ENCODE measurements around the gene FTL. TPM values are rescaled to one million over a fixed set of nuclear protein-coding genes. Genes with fewer than 3 reads are reported as not detected.

The FTL gene
- total RNA-seq, 2 donors from 2014 or later, result 1,643 to 2,467 TPM

GRCh38 chr19:48982280-48982679, 17.2 kb downstream of the FTL start:
- Mint-ChIP-seq H3K36me3 (peaks cover 11% of the 10 kb centered on the region), H3K27ac (no peak overlapping the region), H3K4me3 (no peak overlapping the region), H3K27me3 (no peaks in the 10 kb centered on the region), H3K4me1 (ENCODE audit: low read depth in 2 of 2) (peaks cover 0 to 4% of the 10 kb centered on the region in 2 donors), H3K9me3 (no peaks in the 10 kb centered on the region)
- DNase-seq (ENCODE audit: low spot score) (no peak), ATAC-seq (no peak)

GRCh38 chr19:48985711-48986110, 20.6 kb downstream of the FTL start:
- ATAC-seq (no peak), DNase-seq (ENCODE audit: low spot score) (no peak)
- Mint-ChIP-seq H3K4me3 (no peak overlapping the region), H3K9me3 (no peaks in the 10 kb centered on the region), H3K27me3 (no peaks in the 10 kb centered on the region), H3K27ac (no peak overlapping the region), H3K4me1 (ENCODE audit: low read depth in 2 of 2) (peaks cover 5 to 9% of the 10 kb centered on the region in 2 donors), H3K36me3 (peaks cover 13% of the 10 kb centered on the region)

GRCh38 chr19:48986211-48986610, 21.1 kb downstream of the FTL start:
- H3K9me3 Mint-ChIP-seq, result no peaks in the 10 kb centered on the region
- DNase-seq (ENCODE audit: low spot score) (no peak), ATAC-seq (no peak)
- no peaks in the 10 kb centered on the region for H3K27me3 Mint-ChIP-seq
- no peak overlapping the region for H3K4me3 Mint-ChIP-seq
- H3K4me1 Mint-ChIP-seq (ENCODE audit: low read depth in 2 of 2), result peaks cover 5 to 13% of the 10 kb centered on the region in 2 donors
- peaks cover 13% of the 10 kb centered on the region for H3K36me3 Mint-ChIP-seq
- H3K27ac Mint-ChIP-seq, result no peak overlapping the region

- Mint-ChIP-seq H3K4me3 (no peak overlapping the region), H3K36me3 (peaks cover 13% of the 10 kb centered on the region), H3K4me1 (ENCODE audit: low read depth in 2 of 2) (peaks cover 10 to 18% of the 10 kb centered on the region in 2 donors), H3K27ac (no peak overlapping the region), H3K27me3 (no peaks in the 10 kb centered on the region), H3K9me3 (no peaks in the 10 kb centered on the region)
- ATAC-seq, result no peak
- no peak for DNase-seq (ENCODE audit: low spot score)
Measured at GRCh38 chr19:48987323-48987722, 22.2 kb downstream of the FTL start.

GRCh38 chr19:48988286-48988685, 23.2 kb downstream of the FTL start:
- H3K4me1 Mint-ChIP-seq (ENCODE audit: low read depth in 2 of 2), result peaks cover 16 to 24% of the 10 kb centered on the region in 2 donors
- no peak overlapping the region for H3K4me3 Mint-ChIP-seq
- peaks cover 9% of the 10 kb centered on the region for H3K36me3 Mint-ChIP-seq
- H3K27ac Mint-ChIP-seq, result no peak overlapping the region
- no peak for ATAC-seq
- DNase-seq (ENCODE audit: low spot score), result no peak
- H3K9me3 Mint-ChIP-seq, result no peaks in the 10 kb centered on the region
- H3K27me3 Mint-ChIP-seq, result no peaks in the 10 kb centered on the region

- Mint-ChIP-seq H3K4me3 (no peak overlapping the region), H3K36me3 (peaks cover 8% of the 10 kb centered on the region), H3K4me1 (ENCODE audit: low read depth in 2 of 2) (peaks cover 20 to 27% of the 10 kb centered on the region in 2 donors), H3K27me3 (no peaks in the 10 kb centered on the region), H3K9me3 (no peaks in the 10 kb centered on the region), H3K27ac (no peak overlapping the region)
- no peak for ATAC-seq
- no peak for DNase-seq (ENCODE audit: low spot score)
Measured at GRCh38 chr19:48988860-48989259, 23.8 kb downstream of the FTL start.

- no peaks in the 10 kb centered on the region for H3K9me3 Mint-ChIP-seq
- peaks cover 27 to 31% of the 10 kb centered on the region in 2 donors for H3K4me1 Mint-ChIP-seq (ENCODE audit: low read depth in 2 of 2)
- H3K27ac Mint-ChIP-seq, result no peak overlapping the region
- no peak for ATAC-seq
- no peaks in the 10 kb centered on the region for H3K27me3 Mint-ChIP-seq
- peaks cover 8% of the 10 kb centered on the region for H3K36me3 Mint-ChIP-seq
- no peak for DNase-seq (ENCODE audit: low spot score)
- no peak overlapping the region for H3K4me3 Mint-ChIP-seq
Measured at GRCh38 chr19:48989701-48990291, 24.7 kb downstream of the FTL start.

- Mint-ChIP-seq H3K9me3 (no peaks in the 10 kb centered on the region), H3K4me3 (no peak overlapping the region)
- DNase-seq (ENCODE audit: low spot score), result no peak
Measured at GRCh38 chr19:48990400-48990799, 25.3 kb downstream of the FTL start.

GRCh38 chr19:48991011-48991609, 26.0 kb downstream of the FTL start:
- no peak for DNase-seq (ENCODE audit: low spot score)
- Mint-ChIP-seq H3K4me1 (ENCODE audit: low read depth in 2 of 2) (peaks cover 34 to 37% of the 10 kb centered on the region in 2 donors), H3K4me3 (peak overlapping the region; percentile 10), H3K27me3 (no peaks in the 10 kb centered on the region), H3K27ac (peak overlapping the region in 1 of 2 donors; percentile 95), H3K36me3 (peaks cover 8% of the 10 kb centered on the region), H3K9me3 (no peaks in the 10 kb centered on the region)
- ATAC-seq, result no peak

More at GRCh38 chr19:48990400-48990799, 25.3 kb downstream of the FTL start:
- ATAC-seq, result no peak
- Mint-ChIP-seq H3K27ac (peak overlapping the region in 1 of 2 donors; percentile 95), H3K4me1 (ENCODE audit: low read depth in 2 of 2) (peaks cover 33 to 37% of the 10 kb centered on the region in 2 donors), H3K36me3 (peaks cover 8% of the 10 kb centered on the region), H3K27me3 (no peaks in the 10 kb centered on the region)

GRCh38 chr19:48991873-48992580, 26.9 kb downstream of the FTL start:
- Mint-ChIP-seq H3K27ac (peak overlapping the region; percentile 95 to 96), H3K4me1 (ENCODE audit: low read depth in 2 of 2) (peaks cover 34 to 38% of the 10 kb centered on the region in 2 donors), H3K9me3 (no peaks in the 10 kb centered on the region), H3K4me3 (peak overlapping the region; percentile 99), H3K36me3 (peaks cover 8% of the 10 kb centered on the region), H3K27me3 (no peaks in the 10 kb centered on the region)
- ATAC-seq (no peak), DNase-seq (ENCODE audit: low spot score) (no peak)

GRCh38 chr19:48992581-48993174, 27.6 kb downstream of the FTL start:
- peaks cover 34 to 41% of the 10 kb centered on the region in 2 donors for H3K4me1 Mint-ChIP-seq (ENCODE audit: low read depth in 2 of 2)
- H3K27me3 Mint-ChIP-seq, result no peaks in the 10 kb centered on the region
- peak overlapping the region; percentile 95 to 96 for H3K27ac Mint-ChIP-seq
- ATAC-seq (no peak), DNase-seq (ENCODE audit: low spot score) (peak; percentile 63)
- peaks cover 8% of the 10 kb centered on the region for H3K36me3 Mint-ChIP-seq
- H3K9me3 Mint-ChIP-seq, result no peaks in the 10 kb centered on the region
- H3K4me3 Mint-ChIP-seq, result peak overlapping the region; percentile 99

- peak within 1 kb of the TSS; percentile 99 for H3K4me3 Mint-ChIP-seq
- no peaks in the 10 kb centered on the region for H3K9me3 Mint-ChIP-seq
- peaks cover 4% of the 10 kb centered on the region for H3K36me3 Mint-ChIP-seq
- H3K27me3 Mint-ChIP-seq, result no peaks in the 10 kb centered on the region
- H3K27ac Mint-ChIP-seq, result peak within 1 kb of the TSS; percentile 95 to 96
- ATAC-seq (peak; percentile 95 to 96), DNase-seq (ENCODE audit: low spot score) (peak; percentile 100)
- peaks cover 34 to 42% of the 10 kb centered on the region in 2 donors for H3K4me1 Mint-ChIP-seq (ENCODE audit: low read depth in 2 of 2)
Measured at GRCh38 chr19:48993175-48994034, 28.3 kb downstream of the FTL start, which contains the start of the genes GYS1 and RUVBL2. GYS1 (minus strand) TSS chr19:48993309; CDS start chr19:48993112, 197 bp downstream. RUVBL2 (plus strand) TSS chr19:48993887; CDS start chr19:48993912, 25 bp downstream.

GRCh38 chr19:48994035-48994386, 28.9 kb downstream of the FTL start:
- H3K4me3 Mint-ChIP-seq, result peak overlapping the region; percentile 99
- no peaks in the 10 kb centered on the region for H3K27me3 Mint-ChIP-seq
- peaks cover 34 to 42% of the 10 kb centered on the region in 2 donors for H3K4me1 Mint-ChIP-seq (ENCODE audit: low read depth in 2 of 2)
- H3K36me3 Mint-ChIP-seq, result peaks cover 4% of the 10 kb centered on the region
- H3K27ac Mint-ChIP-seq, result peak overlapping the region; percentile 95 to 96
- DNase-seq (ENCODE audit: low spot score) (no peak), ATAC-seq (no peak)
- no peaks in the 10 kb centered on the region for H3K9me3 Mint-ChIP-seq
